Left hindlimb (tissue), 1 donor: ENCODE data around the gene ANKUB1.
"Not testable (repeated sequence)": the region's sequence is repeated elsewhere in the genome, so short reads cannot be mapped to it uniquely, and the experiment has no call there.

Source experiments
- DNase-seq: peaks from one replicate; pipeline ENCODE4 v3.0.0-alpha.2; 2018

Gene ANKUB1

GRCh38 chr3:149792452-149793270 is at the start of gene ANKUB1:
Gene ANKUB1, minus strand, starts transcription at chr3:149792554. Its CDS starts 188 bp downstream, at chr3:149792366.
- no peak for DNase-seq

- DNase-seq = no peak
Observed at GRCh38 chr3:149839896-149840295, 47.5 kb upstream of the ANKUB1 start.

- DNase-seq = not testable (repeated sequence)
Observed at GRCh38 chr3:149839469-149839868, 47.1 kb upstream of the ANKUB1 start.

GRCh38 chr3:149838491-149838890 is 46.1 kb upstream of the ANKUB1 start:
- DNase-seq = not testable (repeated sequence)

GRCh38 chr3:149833241-149833640 is 40.9 kb upstream of the ANKUB1 start:
- DNase-seq = no peak

GRCh38 chr3:149832086-149832485 is 39.7 kb upstream of the ANKUB1 start:
- no peak for DNase-seq

- no peak for DNase-seq
Observed at GRCh38 chr3:149831321-149831720, 39.0 kb upstream of the ANKUB1 start.

GRCh38 chr3:149830902-149831301 is 38.5 kb upstream of the ANKUB1 start:
- DNase-seq = no peak

- DNase-seq = not testable (repeated sequence)
Observed at GRCh38 chr3:149829631-149830030, 37.3 kb upstream of the ANKUB1 start.

GRCh38 chr3:149828390-149828789 is 36.0 kb upstream of the ANKUB1 start:
- DNase-seq = no peak

GRCh38 chr3:149826636-149827035 is 34.3 kb upstream of the ANKUB1 start:
- no peak for DNase-seq

- no peak for DNase-seq
Observed at GRCh38 chr3:149820183-149820582, 27.8 kb upstream of the ANKUB1 start.

GRCh38 chr3:149819432-149819831 is 27.1 kb upstream of the ANKUB1 start:
- DNase-seq = no peak

- no peak for DNase-seq
Observed at GRCh38 chr3:149816986-149817385, 24.6 kb upstream of the ANKUB1 start.

GRCh38 chr3:149816311-149816710 is 24.0 kb upstream of the ANKUB1 start:
- DNase-seq = no peak

- DNase-seq = no peak
Observed at GRCh38 chr3:149815728-149816127, 23.4 kb upstream of the ANKUB1 start.

GRCh38 chr3:149815321-149815720 is 23.0 kb upstream of the ANKUB1 start:
- DNase-seq = no peak

- DNase-seq = peak; percentile 45
Observed at GRCh38 chr3:149813367-149814281, 21.3 kb upstream of the ANKUB1 start.

GRCh38 chr3:149812606-149813366 is 20.4 kb upstream of the ANKUB1 start, which contains the start of gene RNF13:
Gene RNF13, plus strand, starts transcription at chr3:149813215. Its CDS starts 32,812 bp downstream, at chr3:149846027.
- DNase-seq = peak; percentile 96

- DNase-seq = no peak
Observed at GRCh38 chr3:149812165-149812605, 19.8 kb upstream of the ANKUB1 start.

- DNase-seq = no peak
Observed at GRCh38 chr3:149810846-149811245, 18.5 kb upstream of the ANKUB1 start.

- no peak for DNase-seq
Observed at GRCh38 chr3:149809699-149810098, 17.3 kb upstream of the ANKUB1 start.
